ENCODE data around the gene CDCA5.
A peak's percentile ranks its signal among the peaks of the same experiment; 100 is the strongest.

GRCh38 chr11:65117206-65118096 lies 33.6 kb upstream of the CDCA5 start, which contains the start of gene ZNHIT2:
- TF ChIP-seq CTCF (IDR thresholded peaks at IDR 0.05) (peak; percentile 93 to 99 (median 95)), POLR2A (IDR thresholded peaks at IDR 0.05) (peak; percentile 70 to 86)
